ENCODE data around the gene PDLIM7. TPM values are rescaled to one million over a fixed set of nuclear protein-coding genes. Genes with fewer than 3 reads are reported as not detected.
A peak's percentile ranks its signal among the peaks of the same experiment; 100 is the strongest.

Gene PDLIM7
- polyA plus RNA-seq, 1 of the 3 experiments (the other 2 are of a cell fraction), result 206 TPM

DNA sequence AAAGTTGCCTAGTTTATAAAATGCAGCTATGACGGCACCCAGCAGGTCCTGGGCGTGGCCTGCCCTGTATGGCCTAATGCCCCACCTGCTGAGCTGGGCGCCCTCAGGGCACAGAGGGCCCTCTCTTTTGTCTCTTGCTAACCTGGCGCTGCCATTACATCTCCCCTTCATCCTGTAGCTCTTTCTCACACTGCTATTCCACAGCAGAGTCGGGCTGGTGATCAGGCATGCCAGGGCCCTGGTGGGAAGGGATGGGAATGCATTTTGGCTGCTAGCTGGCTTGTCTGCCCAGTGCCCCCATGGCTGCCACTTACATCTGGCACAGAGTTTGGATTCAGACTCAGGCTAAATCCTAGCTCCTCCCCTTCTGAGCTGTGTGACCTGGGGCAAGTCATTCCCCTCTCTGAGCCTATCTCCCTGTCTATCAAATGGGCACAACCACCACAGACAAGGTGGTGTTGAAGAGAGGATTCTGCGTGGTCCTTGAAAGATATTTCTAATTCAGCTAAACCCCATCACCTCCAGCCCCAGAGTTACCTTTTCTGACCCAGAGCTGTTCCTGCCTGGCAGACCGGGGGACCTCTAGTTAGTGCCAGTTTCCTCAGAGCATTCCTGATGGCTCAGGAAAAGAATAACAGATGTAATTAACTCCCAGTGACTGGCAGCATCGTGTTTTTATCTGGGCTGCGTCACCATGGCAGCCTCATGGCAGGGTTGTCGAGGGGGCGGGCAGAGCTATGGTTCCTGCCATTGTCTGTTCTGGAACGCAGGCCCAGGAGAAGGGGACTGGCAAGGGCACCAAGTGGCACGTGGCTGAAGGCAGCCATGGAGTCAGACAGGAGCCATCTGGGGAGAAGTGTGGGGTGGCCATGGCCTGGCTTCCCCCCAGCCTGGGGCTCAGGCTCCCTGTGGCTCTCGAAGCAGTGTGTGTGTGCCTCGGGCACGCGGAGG, 44.4 kb downstream of the PDLIM7 start (continued):
- TF ChIP-seq MAX (IDR thresholded peaks at IDR 0.05; ENCODE audit: low read depth), result no peak
- no peak for TF ChIP-seq NFIC (IDR thresholded peaks at IDR 0.05; ENCODE audit: borderline replicate concordance)
- no peak for TF ChIP-seq FOXJ3 (CRISPR knock-in tag; IDR thresholded peaks at IDR 0.05)
- TF ChIP-seq IRF3 (IDR thresholded peaks at IDR 0.05; ENCODE audit: low read depth, low read length), result no peak
- no peak for TF ChIP-seq RAD21 (IDR thresholded peaks at IDR 0.05; ENCODE audit: low read length)
- TF ChIP-seq TCF12 (IDR thresholded peaks at IDR 0.05), result no peak
- TF ChIP-seq CHD2 (IDR thresholded peaks at IDR 0.05; ENCODE audit: low read length, partially characterized antibody), result no peak
- peak in 1 of 2 experiments; percentile 43; a peak in 2 of 4 replicates for TF ChIP-seq EP300 (IDR thresholded peaks at IDR 0.05; ENCODE audit: borderline replicate concordance in 1 of 2, low read depth in 1 of 2, low read length in 1 of 2)
- peak; percentile 44; the same call in 1 of the 2 replicates for TF ChIP-seq GATA2 (CRISPR knock-in tag; IDR thresholded peaks at IDR 0.05)
- TF ChIP-seq PBX3 (IDR thresholded peaks at IDR 0.05), result no peak

DNA sequence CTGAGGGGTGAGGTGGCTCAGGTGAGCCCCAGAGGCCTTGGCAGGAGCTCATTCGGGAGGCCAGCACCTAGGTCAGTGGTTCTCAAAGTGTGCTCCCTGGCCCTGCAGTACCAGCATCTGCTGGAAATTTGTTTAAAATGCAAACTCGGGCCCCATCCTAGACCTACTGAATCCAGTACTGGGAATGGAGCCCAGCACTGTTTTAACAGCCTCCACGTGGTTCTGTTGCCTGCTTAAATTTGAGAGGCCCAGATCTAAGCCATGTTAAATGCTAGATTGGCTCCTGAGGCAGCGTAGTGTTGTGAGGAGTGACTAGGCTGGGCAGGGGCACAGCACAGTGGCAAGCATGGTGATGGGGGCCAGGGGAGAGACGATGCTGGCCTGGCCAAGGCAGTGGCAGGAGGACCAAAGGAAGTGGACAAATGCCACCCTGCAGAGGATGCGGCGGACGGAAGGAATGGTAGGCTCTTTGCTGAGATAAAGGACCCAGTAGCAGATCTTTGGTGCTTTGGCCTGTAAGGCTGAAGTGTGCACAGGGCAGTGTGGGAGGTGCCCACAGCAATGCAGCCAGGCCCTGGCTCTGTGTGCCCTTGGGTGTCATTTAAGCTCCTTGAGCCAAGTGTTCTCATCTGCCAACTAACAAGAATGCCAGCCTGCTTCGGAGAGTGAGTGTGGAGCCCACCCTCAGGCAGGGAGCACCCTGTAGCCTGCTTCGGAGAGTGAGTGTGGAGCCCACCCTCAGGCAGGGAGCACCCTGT, 46.6 kb downstream of the PDLIM7 start:
- H3F3A ChIP-seq (replicated peaks; ENCODE audit: insufficient read depth), result peaks cover 22% of the 10 kb centered on the region
- TF ChIP-seq SIN3A (IDR thresholded peaks at IDR 0.05; ENCODE audit: borderline replicate concordance, low read depth, low read length), result no peak
- no peak for TF ChIP-seq CHD2 (IDR thresholded peaks at IDR 0.05; ENCODE audit: low read length, partially characterized antibody)
- TF ChIP-seq EZH2phosphoT487 (IDR thresholded peaks at IDR 0.05; ENCODE audit: borderline replicate concordance, low read depth), result no peak
- TF ChIP-seq FOXM1 (IDR thresholded peaks at IDR 0.05; ENCODE audit: low read depth), result no peak
- TF ChIP-seq EP300 (IDR thresholded peaks at IDR 0.05; ENCODE audit: borderline replicate concordance in 1 of 2, low read depth in 1 of 2, low read length in 1 of 2), result no peak
- TF ChIP-seq GATA2 (CRISPR knock-in tag; IDR thresholded peaks at IDR 0.05), result no peak
- no peak for TF ChIP-seq NFIC (IDR thresholded peaks at IDR 0.05; ENCODE audit: borderline replicate concordance)
- no peak for TF ChIP-seq FOSL2 (IDR thresholded peaks at IDR 0.05; ENCODE audit: borderline replicate concordance, low read depth)
- no peak overlapping the region for H3K4me2 ChIP-seq
- H3K79me2 ChIP-seq (ENCODE audit: insufficient read depth), result peaks cover 10% of the 10 kb centered on the region; the same call in 1 of the 2 replicates
- DNase-seq, result no peak
- H3K27ac ChIP-seq (ENCODE audit: low read depth in 2 of 2, low read length in 1 of 2), result peak overlapping the region in 1 of 2 experiments; percentile 40; a peak in 1 of 4 replicates
- POLR2A ChIA-PET, result interaction anchor here (1.1 kb wide), 1 partner anchor 21 kb away, joined by 3 read pairs; no protein-coding TSS in a partner anchor
- peaks cover 28 to 76% of the 10 kb centered on the region in 2 experiments for H3K4me1 ChIP-seq (ENCODE audit: control insufficient read depth in 1 of 2, insufficient read depth in 2 of 2, low read depth in 1 of 2, low read length in 1 of 2)
- no peaks in the 10 kb centered on the region for H3K27me3 ChIP-seq (ENCODE audit: insufficient read depth)
- H3K9me2 ChIP-seq, result no peaks in the 10 kb centered on the region
- H2AFZ ChIP-seq (ENCODE audit: low read depth), result no peak overlapping the region
- peaks cover 0 to 3% of the 10 kb centered on the region in 2 experiments for H3K36me3 ChIP-seq (replicated peaks in 1 of 2; ENCODE audit: control insufficient read depth in 1 of 2, insufficient read depth in 2 of 2, low read length in 1 of 2)
- WGBS (ENCODE audit: low lambda C conversion rate), result 85% methylated on average over 7 of the region's 10 CpGs
- H3K9me3 ChIP-seq, result no peaks in the 10 kb centered on the region
- CTCF ChIA-PET, result interaction anchor here (1.3 to 15.5 kb wide), 7 partner anchors 11 to 133 kb away, joined by 3 to 375 read pairs (median 206); partner anchors contain the start of genes F12, PDLIM7 and PFN3
- H3K9ac ChIP-seq, result no peak overlapping the region
- H3K4me3 ChIP-seq (ENCODE audit: low read depth in 2 of 2, low read length in 1 of 2), result no peak overlapping the region
- peaks cover 22% of the 10 kb centered on the region for H4K20me1 ChIP-seq (ENCODE audit: insufficient read depth)
